ENCODE data around the gene MRC2. TPM values are rescaled to one million over a fixed set of nuclear protein-coding genes. Genes with fewer than 3 reads are reported as not detected.

The MRC2 gene
- total RNA-seq, 1 donor from 2014 or later: 30.7 TPM

GRCh38 chr17:62720126-62720850, 92.8 kb downstream of the MRC2 start:
- Mint-ChIP-seq H3K27ac (ENCODE audit: unreplicated experiment) (no peak overlapping the region), H3K9me3 (no peaks in the 10 kb centered on the region), H3K36me3 (ENCODE audit: low read depth) (peaks cover 2% of the 10 kb centered on the region), H3K4me1 (peaks cover 21% of the 10 kb centered on the region), H3K4me3 (no peak overlapping the region), H3K27me3 (ENCODE audit: low read depth) (no peaks in the 10 kb centered on the region)
- TF ChIP-seq CTCF (conservative IDR thresholded peaks at IDR 0.05): peak; percentile 48
- DNase-seq (ENCODE audit: low read depth, low spot score): no peak

DNA sequence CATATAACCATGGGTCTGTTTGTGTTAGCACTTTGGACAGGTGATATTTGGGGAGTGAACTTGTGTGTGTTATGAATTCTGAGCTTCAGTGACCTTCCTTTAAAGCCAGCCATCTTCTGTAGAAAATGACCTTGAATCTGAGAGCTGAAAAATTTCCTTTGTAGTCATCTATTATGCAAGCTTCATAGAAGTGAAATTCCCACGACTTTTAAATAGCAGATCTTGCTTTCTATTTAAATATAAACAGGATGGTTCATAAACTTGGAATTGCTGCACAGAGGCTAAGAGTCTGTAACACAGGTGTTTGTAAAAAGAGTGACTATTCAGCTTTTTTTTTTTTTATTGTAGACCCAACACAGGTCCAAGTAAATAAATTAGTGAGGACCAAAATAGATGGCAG, 95.2 kb downstream of the MRC2 start:
- H3K27me3 Mint-ChIP-seq (ENCODE audit: low read depth): no peaks in the 10 kb centered on the region
- peaks cover 3% of the 10 kb centered on the region for H3K9me3 Mint-ChIP-seq
- H3K4me3 Mint-ChIP-seq: no peak overlapping the region
- peaks cover 24% of the 10 kb centered on the region for H3K4me1 Mint-ChIP-seq
- no peak for DNase-seq (ENCODE audit: low read depth, low spot score)
- TF ChIP-seq CTCF (conservative IDR thresholded peaks at IDR 0.05): no peak
- H3K27ac Mint-ChIP-seq (ENCODE audit: unreplicated experiment): no peak overlapping the region
- H3K36me3 Mint-ChIP-seq (ENCODE audit: low read depth): peaks cover 1% of the 10 kb centered on the region

GRCh38 chr17:62723842-62724241, 96.4 kb downstream of the MRC2 start:
- no peaks in the 10 kb centered on the region for H3K27me3 Mint-ChIP-seq (ENCODE audit: low read depth)
- H3K27ac Mint-ChIP-seq (ENCODE audit: unreplicated experiment): no peak overlapping the region
- peaks cover 3% of the 10 kb centered on the region for H3K9me3 Mint-ChIP-seq
- DNase-seq (ENCODE audit: low read depth, low spot score): no peak
- H3K4me1 Mint-ChIP-seq: peaks cover 26% of the 10 kb centered on the region
- H3K36me3 Mint-ChIP-seq (ENCODE audit: low read depth): no peaks in the 10 kb centered on the region
- no peak overlapping the region for H3K4me3 Mint-ChIP-seq
- no peak for TF ChIP-seq CTCF (conservative IDR thresholded peaks at IDR 0.05)

DNA sequence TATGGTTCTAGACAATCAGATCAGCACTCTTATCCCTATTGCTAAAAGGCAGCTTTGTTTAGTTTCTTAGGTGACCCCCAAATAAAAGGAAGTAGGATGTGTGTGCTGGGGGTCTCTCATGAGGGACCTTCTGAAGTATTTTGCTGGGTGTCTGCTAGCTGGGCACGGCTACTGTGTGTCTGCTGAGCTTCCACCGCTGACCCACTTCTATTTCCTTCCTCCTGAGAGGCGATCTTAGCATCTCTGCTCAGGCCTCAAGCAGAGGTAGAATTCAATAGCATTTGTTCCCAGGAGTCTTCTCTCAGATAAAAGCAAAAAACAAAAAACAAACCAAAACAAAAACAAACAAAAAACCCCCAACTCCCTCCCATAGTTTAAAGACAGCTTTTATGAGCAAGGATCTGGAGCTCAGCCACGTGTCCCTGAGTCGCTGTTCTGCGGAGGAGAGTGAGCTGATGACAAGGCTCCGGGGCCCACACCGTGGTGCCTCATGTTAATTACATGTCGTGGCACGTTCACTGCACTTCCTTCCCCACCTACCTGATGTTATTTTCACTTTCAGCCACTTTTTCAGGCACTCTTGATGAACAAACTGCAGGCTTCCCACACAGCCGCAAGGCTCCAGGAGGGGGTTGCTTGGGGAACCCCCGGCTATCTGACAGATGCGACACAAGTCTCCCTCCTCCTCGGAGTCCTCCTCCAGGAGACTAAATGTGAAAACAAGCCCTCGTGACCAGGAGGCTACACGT, 97.1 kb downstream of the MRC2 start:
- TF ChIP-seq CTCF (conservative IDR thresholded peaks at IDR 0.05): no peak
- H3K27ac Mint-ChIP-seq (ENCODE audit: unreplicated experiment): no peak overlapping the region

DNA sequence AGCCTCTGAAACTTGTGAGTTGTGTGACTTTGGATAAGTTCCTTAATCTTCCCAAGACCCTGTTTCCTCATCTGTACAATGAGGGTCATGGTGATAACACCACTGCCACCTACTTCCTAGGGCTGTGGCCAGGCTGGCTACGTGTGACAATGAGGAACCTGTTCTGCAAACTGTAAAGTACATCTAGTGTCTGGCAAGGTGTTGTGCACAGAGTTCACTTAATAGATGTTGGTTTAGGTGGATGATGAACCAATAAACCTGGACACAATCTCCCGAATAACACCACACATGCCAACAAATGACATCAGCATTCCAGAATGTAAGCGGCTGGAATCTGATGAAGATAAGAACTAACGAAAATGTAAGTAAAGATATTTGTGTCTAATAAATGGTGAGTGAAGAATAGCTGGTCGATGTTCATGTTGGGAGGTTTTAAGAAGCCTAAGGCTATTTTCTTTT, 98.3 kb downstream of the MRC2 start:
- Mint-ChIP-seq H3K4me3 (no peak overlapping the region), H3K36me3 (ENCODE audit: low read depth) (no peaks in the 10 kb centered on the region), H3K9me3 (peaks cover 3% of the 10 kb centered on the region), H3K27me3 (ENCODE audit: low read depth) (no peaks in the 10 kb centered on the region), H3K4me1 (peaks cover 26% of the 10 kb centered on the region), H3K27ac (ENCODE audit: unreplicated experiment) (no peak overlapping the region)
- TF ChIP-seq CTCF (conservative IDR thresholded peaks at IDR 0.05): no peak
- DNase-seq (ENCODE audit: low read depth, low spot score): no peak

More for the DNA sequence above, 97.1 kb downstream of the MRC2 start:
- H3K9me3 Mint-ChIP-seq: peaks cover 3% of the 10 kb centered on the region
- no peaks in the 10 kb centered on the region for H3K36me3 Mint-ChIP-seq (ENCODE audit: low read depth)
- no peaks in the 10 kb centered on the region for H3K27me3 Mint-ChIP-seq (ENCODE audit: low read depth)
- no peak for DNase-seq (ENCODE audit: low read depth, low spot score)
- peaks cover 26% of the 10 kb centered on the region for H3K4me1 Mint-ChIP-seq
- no peak overlapping the region for H3K4me3 Mint-ChIP-seq
